DMS53 (cell line): Measurements from ENCODE around the gene SH2D5.
"Not testable (repeated sequence)": the region's sequence is repeated elsewhere in the genome, so short reads cannot be mapped to it uniquely, and the experiment has no call there.

Source experiments
- DNase-seq: peaks from one replicate; lab custom pipeline; 2025; lab: John Stamatoyannopoulos, UW

SH2D5 gene

DNA sequence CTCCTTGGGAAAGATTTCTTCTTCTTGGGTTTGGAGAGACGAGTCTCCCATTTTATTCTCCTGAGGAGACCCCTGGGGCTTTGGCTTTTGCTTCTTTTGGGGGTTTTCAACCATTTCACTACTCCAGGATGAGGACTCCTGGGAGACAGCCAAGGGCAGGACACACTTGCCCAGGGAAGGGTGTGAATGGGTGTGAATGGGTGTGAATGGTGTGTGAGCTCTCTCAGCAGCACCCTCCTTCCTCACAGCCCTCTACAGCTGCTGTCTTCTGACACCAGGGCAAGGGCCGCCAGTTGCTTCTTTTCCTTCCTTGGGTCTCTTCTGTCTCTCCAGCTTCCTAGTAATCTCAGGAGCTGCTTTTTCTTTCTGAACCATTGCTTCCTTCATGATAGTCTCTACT, 38.9 kb downstream of the SH2D5 start:
- DNase-seq: no peak

DNA sequence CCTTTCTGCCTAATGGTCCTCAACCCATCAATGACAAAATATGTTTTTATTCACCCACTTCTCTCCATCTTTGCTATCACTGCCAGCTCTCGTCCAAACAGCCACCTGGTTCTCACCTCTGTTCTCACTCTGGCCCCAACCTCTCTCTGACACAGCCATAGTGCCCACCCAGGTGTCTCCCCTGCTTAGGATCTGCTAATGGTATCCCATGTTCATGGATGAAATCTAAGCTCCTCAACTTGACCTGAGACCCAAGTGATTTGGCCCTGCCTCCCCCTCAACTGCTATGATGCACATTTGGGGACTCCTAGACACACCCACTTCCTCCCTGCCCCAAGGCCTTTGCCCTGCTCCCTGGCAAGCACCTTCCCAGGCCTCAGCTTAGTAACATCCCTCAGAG, 40.6 kb downstream of the SH2D5 start:
- no peak for DNase-seq

DNA sequence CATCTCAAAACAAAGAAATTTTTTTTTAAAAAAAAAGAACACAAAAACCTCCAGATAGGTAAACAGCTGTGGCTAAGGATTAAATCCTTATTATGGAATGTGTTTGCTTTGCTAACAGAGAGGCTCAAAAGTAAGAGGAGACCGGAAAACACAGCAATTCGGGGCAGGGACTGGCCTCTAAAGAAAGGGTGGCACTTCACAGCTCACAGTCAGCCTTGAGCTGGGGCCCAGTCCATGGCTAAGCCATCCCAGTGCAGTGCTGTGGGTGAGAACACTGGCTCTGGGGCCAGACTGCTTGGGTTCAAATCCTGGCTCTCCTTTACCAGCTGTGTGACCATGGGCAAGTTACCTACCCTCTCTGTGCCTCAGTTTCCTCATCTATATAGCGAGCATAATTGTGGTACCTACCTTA, 42.9 kb downstream of the SH2D5 start:
- DNase-seq: peak; percentile 46

DNA sequence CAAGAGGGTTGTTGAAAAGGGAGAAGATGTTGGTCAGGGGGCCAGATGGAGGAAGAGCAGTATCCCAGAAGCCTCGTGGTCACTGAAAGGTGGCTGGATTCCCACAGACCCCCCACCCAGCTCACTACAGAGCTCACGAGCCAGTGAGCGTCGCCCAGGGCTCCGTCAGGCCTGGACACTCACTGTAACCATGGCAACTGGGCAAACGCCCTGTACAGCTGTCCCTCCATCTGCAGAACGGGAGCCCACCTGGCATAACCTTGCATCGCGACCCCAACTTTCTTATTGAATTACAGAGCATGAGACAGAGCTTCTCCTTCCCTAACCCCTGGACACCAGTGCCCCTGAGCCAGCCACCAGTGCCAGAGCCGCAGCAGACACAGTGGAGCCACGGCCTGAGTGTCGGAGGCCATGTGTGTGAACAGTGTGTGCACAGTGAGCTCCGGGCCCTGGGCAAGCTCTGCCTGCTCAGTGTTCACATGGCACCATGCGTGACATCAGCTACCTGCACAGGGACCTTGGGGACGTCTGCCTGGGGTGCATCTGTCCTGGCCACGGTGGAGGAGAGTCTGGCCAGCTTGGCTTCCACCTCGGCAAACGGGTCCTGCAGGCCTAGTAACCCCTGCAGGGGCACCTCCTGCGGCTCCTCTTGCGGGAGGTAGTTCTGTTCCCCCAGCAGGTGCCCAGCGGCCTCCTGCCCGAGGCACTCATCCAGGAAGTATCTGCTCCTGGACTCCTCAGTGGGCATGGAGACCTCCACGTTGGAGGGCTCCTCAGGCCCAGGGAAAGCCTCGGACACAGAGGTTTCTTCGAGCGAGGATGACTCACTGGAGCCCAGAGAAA, 45.4 kb downstream of the SH2D5 start:
- DNase-seq: peak; percentile 37

DNA sequence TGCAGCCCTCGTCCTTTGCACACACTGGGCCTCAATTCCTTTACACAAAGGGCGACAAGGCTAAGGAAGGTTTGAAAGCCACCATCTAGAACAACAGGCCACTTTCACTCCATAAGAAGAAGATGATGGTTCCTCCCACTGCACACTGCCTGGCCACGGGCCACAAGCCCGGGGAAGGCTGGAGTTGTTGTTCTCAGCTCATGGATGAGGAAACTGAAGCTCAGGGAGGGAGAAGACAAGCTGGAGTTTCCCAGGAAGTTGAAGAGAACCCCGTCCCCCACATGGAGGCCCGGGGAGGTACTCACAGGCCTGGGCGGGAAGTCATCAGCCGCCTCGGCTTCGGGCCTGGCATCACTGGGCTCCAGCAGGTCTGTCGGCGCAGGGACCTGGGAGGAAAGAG, 46.8 kb downstream of the SH2D5 start:
- no peak for DNase-seq

DNA sequence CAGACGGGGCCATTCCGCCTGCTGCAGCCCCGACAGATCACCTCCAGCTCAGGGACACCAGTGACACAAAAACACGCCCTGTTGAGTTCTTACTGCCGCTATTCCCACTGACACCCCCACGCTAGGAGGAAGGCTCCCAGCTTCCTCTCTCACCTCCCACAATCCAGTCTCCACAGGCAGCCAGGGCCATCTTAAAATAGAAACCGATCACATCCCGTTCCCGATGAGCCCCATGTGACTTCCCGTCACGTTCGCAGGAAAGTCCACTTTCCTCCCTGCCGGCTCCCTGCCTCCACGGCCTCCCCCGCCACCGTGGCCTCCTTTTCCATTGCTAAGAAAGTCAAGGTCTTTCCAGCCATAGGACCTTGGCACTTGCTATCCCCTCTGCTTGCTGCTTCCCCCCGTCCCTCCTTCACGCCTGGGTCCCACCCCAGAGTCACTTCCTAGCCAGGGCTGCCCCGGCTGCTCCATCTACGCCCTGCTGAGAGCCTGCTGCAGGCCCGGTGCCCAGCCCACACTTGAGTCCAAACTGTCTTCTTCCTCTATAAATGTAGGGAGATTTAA, 47.3 kb downstream of the SH2D5 start:
- DNase-seq: no peak

DNA sequence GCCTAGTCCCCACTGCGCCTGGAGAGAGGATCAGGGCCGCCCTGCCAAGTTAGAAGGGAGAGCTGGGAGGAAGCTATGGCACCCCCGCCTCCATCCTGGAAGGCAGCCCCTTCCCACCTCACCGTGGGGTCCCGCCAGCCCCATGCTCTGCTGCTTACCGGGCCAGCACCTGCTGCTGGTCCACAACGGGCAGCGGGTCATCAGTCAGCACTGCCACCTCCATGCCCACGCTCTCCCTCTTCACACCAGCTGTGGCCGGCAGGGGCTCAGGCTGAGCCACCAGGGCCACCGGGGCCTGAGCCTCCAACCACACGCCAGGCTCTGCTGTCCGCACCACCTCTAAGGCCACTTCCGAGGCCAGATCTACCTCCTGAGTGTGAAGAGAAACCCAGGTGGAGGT, 47.9 kb downstream of the SH2D5 start:
- DNase-seq: no peak

DNA sequence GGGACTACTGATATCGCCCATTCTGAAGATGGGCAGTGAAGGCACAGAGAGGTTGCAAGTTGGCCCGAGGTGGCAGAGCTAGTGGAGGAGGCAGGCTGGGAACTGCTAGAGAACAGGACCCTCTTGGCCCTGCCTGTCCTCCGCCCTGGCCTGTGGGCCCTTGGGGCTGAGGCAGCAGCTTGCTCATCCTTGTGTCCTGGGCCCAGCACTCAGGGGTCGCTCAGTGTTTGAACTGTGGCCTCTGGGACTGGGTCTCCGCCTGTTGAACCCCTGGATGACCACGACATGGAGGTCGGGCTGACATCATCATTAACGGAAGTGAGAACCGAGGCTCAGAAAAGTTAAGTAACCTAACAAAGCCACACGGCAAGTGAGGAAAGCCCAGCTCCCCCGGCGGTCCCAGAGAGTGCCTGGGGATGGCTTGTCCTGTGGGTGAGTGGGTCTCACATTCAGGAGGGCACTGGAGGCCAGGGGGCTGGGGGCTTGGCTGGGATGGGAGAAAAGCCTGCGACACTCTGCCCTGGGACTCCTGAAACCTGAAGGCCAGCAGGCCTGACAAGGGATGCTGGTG, 48.4 kb downstream of the SH2D5 start:
- DNase-seq: no peak

DNA sequence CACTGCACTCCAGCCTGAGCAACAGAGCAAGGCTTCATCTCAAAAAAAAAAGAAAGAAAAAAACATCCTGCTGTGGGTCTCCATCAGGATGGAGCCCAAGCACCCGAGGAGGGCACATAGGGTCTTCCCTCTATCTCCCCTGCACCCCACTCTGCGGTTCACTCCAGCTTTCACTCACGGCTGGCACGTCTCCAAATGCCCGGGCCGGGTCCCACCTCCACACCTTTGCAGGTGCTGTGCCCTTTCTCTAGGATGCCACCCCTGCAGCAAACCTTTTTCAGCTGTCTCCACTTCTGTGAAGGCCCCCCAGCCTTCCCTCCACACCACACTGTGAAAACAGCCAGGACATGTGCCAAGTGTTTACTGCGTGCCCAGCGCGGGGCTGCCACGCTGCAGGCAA, 48.9 kb downstream of the SH2D5 start:
- DNase-seq: no peak

DNA sequence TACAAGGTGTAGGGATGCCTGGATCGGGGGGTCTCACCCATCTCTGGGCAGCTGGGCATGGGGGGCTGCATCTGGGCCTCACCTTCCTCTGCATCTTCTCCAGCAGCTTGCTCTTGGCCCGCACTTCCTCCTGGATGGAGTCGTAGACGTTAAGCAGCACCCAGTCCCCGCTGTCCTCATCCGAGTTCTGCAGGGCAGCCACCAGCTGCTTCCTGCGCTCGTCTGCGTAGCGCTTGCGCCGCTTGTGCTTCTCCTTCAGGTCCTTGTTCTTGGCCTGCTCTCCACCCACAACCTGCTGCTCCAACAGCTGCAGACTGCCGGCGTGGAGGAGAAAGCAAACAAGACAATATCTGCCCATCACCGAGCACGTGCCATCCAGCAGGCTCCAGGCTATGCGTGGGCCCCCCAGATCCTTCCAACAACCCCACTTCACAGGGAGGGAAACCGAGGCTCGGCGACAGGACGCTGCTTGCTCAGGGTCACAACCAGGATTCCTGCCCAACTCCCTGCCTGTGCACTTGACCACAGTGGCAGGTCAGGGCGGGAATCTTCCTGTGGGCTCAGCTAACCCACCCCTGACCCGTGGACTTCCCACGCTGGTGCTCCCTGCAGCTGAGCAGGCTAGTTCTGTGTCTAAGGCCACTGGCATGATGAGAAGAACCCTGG, 49.8 kb downstream of the SH2D5 start:
- peak; percentile 90 for DNase-seq

DNA sequence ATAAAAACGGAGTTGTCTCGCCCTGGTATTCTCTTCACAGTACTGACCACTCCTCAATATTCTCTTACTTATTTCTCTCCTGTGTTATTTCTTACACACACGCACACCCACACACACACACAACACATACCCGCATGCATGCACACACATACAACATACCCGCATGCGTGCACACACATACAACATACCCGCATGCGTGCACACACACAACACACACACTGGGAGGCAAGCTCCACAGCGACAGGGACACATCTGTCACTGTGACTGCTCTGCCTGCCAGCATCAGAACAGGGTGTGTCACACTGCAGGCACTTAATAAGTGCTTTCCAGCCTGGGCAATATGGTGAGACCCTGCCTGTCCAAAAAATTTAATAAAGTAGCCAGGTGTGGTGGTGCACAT, 50.5 kb downstream of the SH2D5 start:
- peak; percentile 36 for DNase-seq

DNA sequence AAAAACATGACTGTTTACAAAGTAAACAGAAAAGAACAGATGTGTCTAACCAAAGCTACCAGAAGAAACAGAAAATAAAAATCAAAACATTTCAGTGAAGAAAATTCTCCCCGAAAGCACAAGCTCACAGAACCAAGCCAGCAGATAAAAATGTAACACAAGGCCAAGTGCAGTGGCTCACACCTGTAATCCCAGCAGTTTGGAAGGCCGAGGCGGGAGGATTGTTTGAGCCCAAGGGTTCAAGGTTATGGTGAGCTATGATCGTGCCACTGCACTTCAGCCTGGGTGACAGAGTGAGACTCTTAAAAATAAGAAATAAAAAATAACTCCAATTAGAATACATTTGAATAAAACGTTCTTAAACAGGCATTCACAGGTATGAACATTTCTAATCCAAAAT, 52.2 kb downstream of the SH2D5 start:
- no peak for DNase-seq

DNA sequence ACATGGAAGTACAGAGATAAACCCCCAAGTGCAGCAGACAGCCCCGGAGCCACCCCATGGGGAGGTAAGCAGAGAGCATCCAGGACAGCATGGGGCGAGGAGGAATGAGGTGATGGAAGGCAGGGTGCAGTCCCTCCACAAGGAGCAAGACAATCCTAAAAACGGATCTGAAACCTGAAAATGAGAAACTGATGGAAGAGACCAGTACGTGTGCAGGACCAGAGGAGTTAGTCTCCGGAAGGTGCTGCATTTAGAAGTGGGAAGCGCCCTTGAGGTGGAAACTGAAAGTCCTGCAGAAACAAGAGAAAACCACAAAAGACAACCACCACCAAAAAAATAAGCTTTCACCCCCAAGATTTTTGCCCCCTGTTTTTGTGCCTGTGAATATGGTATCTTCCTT, 53.9 kb downstream of the SH2D5 start:
- DNase-seq: no peak

DNA sequence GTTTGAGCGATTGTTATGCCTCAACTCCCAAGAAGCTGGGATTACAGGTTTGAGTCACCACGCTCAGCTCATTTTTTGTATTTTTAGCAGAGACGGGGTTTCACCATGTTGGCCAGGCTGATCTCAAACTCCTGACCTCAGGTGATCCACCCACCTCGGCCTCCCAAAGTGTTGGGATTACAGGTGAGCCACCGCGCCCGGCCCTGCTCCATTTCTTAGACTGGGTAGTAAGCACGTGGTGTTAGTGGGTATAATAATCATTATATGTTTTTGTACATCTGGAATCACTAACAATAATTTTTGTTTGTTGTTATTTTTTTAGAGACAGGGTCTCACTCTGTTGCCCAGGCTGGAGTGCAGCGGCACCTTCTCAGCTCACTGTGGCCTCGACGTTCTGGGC, 58.9 kb downstream of the SH2D5 start:
- DNase-seq: not testable (repeated sequence)

DNA sequence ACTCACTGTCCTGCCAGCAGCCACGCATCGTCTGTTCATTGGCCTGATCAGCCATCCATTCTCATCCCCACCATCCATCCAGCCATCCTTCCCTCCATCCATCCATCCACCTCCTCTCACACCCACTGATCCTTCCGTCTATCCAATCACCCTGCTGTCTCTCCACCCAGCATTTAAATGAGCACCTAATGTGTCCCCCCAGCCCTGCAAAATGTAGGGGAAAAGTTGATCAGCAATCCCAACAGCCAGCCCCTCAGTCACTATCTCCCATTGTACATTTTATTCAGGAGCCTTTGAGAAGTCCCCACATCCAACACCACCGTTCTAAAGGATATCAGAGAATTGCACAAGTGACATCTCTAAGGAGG, 60.3 kb downstream of the SH2D5 start:
- DNase-seq: no peak

DNA sequence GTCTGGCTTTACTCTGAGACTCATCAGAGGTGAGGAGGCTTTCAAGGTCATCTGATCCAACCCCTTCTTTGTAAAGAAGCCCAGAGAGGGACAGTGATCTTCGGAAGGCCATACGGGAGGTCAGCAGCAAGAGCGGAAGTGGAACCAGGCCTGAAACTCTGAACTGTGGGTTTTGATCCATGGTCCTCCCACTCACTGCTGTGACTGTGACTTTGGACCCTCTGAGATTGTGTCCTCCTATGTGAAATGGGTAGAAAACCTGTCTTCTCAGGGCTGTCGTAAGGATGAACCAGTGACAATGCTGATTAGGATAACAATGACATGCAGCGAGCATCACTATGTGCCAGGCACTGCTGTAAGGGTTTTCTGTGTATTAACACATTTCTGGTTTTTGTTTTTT, 61.6 kb downstream of the SH2D5 start:
- DNase-seq: no peak
